GM06990 (cell line): Measurements from ENCODE around the gene SFTPA2.
"Not testable (repeated sequence)": the region's sequence is repeated elsewhere in the genome, so short reads cannot be mapped to it uniquely, and the experiment has no call there.

ENCODE experiments used
- DNase-seq: peaks from one replicate; pipeline ENCODE4 v3.0.0-alpha.2; 2011; ENCODE audit not compliant: insufficient read length; ENCODE audit errors: extremely low read depth
- H3K27me3 ChIP-seq: replicated peaks from 2 replicates; pipeline ENCODE4 v1.6.0; 2011; ENCODE audit warnings: low read length; ENCODE audit not compliant: control insufficient read depth, insufficient read depth
- H3K36me3 ChIP-seq: 2 replicates; pipeline ENCODE4 v1.5.1; 2011; ENCODE audit warnings: low read length; ENCODE audit not compliant: control insufficient read depth, insufficient read depth
- H3K4me3 ChIP-seq: replicated peaks from 2 replicates; pipeline ENCODE4 v1.5.1; 2011; ENCODE audit warnings: low read depth, mild to moderate bottlenecking, control low read depth, low read length
- CTCF ChIP-seq: IDR thresholded peaks from 2 replicates; pipeline ENCODE4 v1.5.1; 2011; ENCODE audit warnings: low read length, control low read depth, mild to moderate bottlenecking, inconsistent platforms; ENCODE audit not compliant: insufficient read depth, poor library complexity, severe bottlenecking

Gene SFTPA2

GRCh38 chr10:79522464-79522863 is 37.7 kb downstream of the SFTPA2 start:
- not testable (repeated sequence) for DNase-seq, H3K4me3 ChIP-seq, H3K27me3 ChIP-seq, H3K36me3 ChIP-seq

DNA sequence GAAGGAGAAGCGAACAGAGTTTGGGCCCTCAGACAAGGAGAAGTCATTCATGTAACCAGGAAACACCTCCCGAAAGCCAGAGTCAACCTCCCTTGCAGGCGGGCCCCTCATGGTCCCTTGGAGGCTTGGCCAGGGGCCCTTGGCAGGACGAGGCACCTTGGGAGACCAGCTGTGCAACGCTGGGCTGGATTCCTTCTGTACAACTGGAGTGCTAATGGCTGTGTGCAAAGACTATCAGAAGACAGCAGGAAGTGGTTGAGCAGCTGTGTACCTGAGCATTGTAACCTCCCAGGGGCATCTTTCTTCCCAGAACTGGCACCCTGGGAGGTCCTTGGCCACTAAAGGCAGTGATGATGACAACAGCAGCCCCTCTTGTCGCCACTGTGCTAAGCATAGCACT is 38.5 kb downstream of the SFTPA2 start:
- not testable (repeated sequence) for H3K27me3 ChIP-seq, H3K36me3 ChIP-seq, DNase-seq, H3K4me3 ChIP-seq

GRCh38 chr10:79517567-79517966 is 42.6 kb downstream of the SFTPA2 start:
- not testable (repeated sequence) for H3K36me3 ChIP-seq, H3K27me3 ChIP-seq, DNase-seq, H3K4me3 ChIP-seq

DNA sequence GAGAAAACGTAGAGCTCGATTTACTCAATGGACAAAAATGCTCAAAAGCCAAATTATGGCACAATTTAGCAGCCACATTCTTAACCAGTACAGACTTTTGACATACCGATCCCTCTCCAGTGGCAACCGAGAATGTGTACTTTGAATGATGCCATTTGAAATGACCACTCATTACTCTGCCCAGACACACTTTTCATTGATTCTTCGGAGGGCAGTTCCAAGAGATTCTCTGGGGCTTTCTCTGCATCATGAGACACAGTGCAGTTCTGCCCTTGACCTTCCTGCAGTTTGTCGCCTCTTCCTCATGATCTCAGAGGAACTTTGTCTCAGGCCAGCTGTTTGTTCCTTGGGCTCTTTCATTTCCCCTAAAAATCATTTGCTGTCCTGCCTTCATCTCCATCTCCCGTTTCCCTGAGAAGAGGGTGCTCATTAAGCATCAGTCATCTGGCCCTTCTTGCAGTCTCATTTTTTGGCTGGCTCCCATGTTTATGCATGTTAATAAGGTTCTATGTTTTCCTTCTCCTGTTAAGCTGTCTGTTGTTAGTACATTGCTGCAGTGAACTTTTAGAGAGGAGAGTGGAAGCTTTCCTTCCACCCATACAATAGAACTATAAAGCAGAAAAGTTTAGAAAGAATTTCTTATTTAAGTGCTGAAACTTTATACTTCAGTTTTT is 43.5 kb downstream of the SFTPA2 start:
- not testable (repeated sequence) for H3K36me3 ChIP-seq, H3K27me3 ChIP-seq, H3K4me3 ChIP-seq, DNase-seq

DNA sequence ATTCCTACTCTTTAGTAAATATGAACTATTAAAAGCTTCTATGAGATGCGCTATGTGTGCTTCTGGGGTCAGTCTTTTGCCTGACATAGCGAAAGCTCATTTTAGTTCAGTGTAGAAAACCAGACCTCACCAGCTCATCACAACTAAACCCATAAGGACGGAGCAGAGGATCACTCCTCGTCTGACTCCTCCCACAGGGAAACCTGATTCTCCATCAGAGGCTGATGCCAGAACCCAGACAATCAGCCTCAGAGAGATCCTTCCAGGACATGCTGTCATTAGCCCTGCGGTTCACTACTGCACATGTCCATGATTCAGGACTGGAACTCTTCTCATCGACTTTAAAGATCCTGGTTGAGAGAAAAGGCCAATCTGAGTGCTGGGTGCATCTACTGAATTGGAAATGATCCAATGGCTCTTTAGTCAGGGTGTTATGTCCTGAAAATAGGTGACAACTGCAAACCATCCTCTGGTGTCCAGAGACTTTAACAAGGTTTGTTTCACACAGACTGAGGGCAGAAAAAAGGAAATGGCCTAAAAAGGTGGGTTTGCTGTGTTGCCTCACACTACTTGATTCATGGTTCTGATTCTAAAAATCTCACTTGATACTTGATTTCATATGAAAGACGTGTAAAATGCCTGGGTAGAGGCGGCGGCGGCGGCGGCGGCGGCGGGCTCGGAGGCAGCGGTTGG is 48.2 kb downstream of the SFTPA2 start, which contains the start of gene EIF5AL1:
Gene EIF5AL1 (plus strand): TSS at position 643 of the 693 bp plus-strand sequence. CDS start 117 bp downstream, outside the sequence.
- not testable (repeated sequence) for DNase-seq, H3K27me3 ChIP-seq, H3K4me3 ChIP-seq, H3K36me3 ChIP-seq

- DNase-seq, H3K36me3 ChIP-seq, H3K4me3 ChIP-seq, H3K27me3 ChIP-seq: not testable (repeated sequence)
Measured at GRCh38 chr10:79509934-79510508, 50.2 kb downstream of the SFTPA2 start.

GRCh38 chr10:79509306-79509933 is 50.8 kb downstream of the SFTPA2 start:
- H3K36me3 ChIP-seq, DNase-seq, H3K27me3 ChIP-seq, H3K4me3 ChIP-seq: not testable (repeated sequence)

DNA sequence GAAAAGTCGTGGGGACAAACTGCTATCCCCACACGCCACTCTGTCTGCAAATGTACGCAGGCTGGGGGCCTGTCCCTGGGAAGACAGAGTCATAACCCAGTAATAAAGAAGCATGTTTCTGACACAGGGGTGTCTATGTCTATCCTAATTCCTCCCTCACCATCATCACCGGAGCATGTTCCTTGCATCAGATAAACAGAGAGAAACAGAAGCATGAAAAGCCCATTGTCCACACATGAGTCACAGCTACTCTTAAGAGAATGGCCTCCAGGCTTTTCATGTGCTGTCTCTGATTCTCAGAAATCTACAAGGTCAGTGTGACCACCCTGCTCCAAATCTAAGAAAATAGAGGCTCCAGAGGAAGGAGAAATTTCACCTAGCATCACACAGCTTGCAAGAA is 52.0 kb downstream of the SFTPA2 start:
- not testable (repeated sequence) for H3K36me3 ChIP-seq, H3K27me3 ChIP-seq, DNase-seq, H3K4me3 ChIP-seq

- H3K36me3 ChIP-seq, result no peaks in the 10 kb centered on the region
- no peak for TF ChIP-seq CTCF
- no peak for DNase-seq
- H3K27me3 ChIP-seq, result peaks cover 4% of the 10 kb centered on the region; the same call in 1 of the 2 replicates
- no peak overlapping the region for H3K4me3 ChIP-seq
Measured at GRCh38 chr10:79507440-79508167, 52.6 kb downstream of the SFTPA2 start.
